HG02884 (cell line): ENCODE measurements around the gene INO80.
A peak's percentile ranks its signal among the peaks of the same experiment; 100 is the strongest.
"Not testable (repeated sequence)": the region's sequence is repeated elsewhere in the genome, so short reads cannot be mapped to it uniquely, and the experiment has no call there.

Experiments used
- ATAC-seq: cut with Tn5 transposase; IDR thresholded peaks from one replicate; pipeline ENCODE4 v1.9.1; 2021; ENCODE audit warnings: mild to moderate bottlenecking, moderate library complexity; ENCODE audit not compliant: unreplicated experiment

The INO80 gene

GRCh38 chr15:41116116-41116961, at the start of gene INO80:
Gene INO80, minus strand, starts transcription at chr15:41116280. Its CDS starts 19,970 bp downstream, at chr15:41096310.
- peak; percentile 63 for ATAC-seq

- no peak for ATAC-seq
Measured at GRCh38 chr15:41161736-41162135, 45.7 kb upstream of the INO80 start.

GRCh38 chr15:41161336-41161735, 45.3 kb upstream of the INO80 start:
- no peak for ATAC-seq

- ATAC-seq, result no peak
Measured at GRCh38 chr15:41160639-41161315, 44.7 kb upstream of the INO80 start.

GRCh38 chr15:41154412-41154811, 38.3 kb upstream of the INO80 start:
- ATAC-seq, result no peak

- ATAC-seq, result no peak
Measured at GRCh38 chr15:41153733-41154132, 37.7 kb upstream of the INO80 start.

- no peak for ATAC-seq
Measured at GRCh38 chr15:41151451-41152005, 35.4 kb upstream of the INO80 start.

GRCh38 chr15:41150279-41150678, 34.2 kb upstream of the INO80 start:
- no peak for ATAC-seq

- ATAC-seq, result no peak
Measured at GRCh38 chr15:41148065-41148464, 32.0 kb upstream of the INO80 start.

GRCh38 chr15:41139619-41140018, 23.5 kb upstream of the INO80 start:
- no peak for ATAC-seq

GRCh38 chr15:41139112-41139511, 23.0 kb upstream of the INO80 start:
- ATAC-seq, result not testable (repeated sequence)

GRCh38 chr15:41135580-41135979, 19.5 kb upstream of the INO80 start:
- not testable (repeated sequence) for ATAC-seq

- ATAC-seq, result no peak
Measured at GRCh38 chr15:41133454-41133853, 17.4 kb upstream of the INO80 start.

GRCh38 chr15:41132094-41132493, 16.0 kb upstream of the INO80 start:
- ATAC-seq, result not testable (repeated sequence)

GRCh38 chr15:41128174-41128902, 12.3 kb upstream of the INO80 start:
- ATAC-seq, result no peak

- ATAC-seq, result no peak
Measured at GRCh38 chr15:41125931-41126642, 10.0 kb upstream of the INO80 start.

- no peak for ATAC-seq
Measured at GRCh38 chr15:41125063-41125669, 9.1 kb upstream of the INO80 start.

- ATAC-seq, result no peak
Measured at GRCh38 chr15:41124058-41124457, 8.0 kb upstream of the INO80 start.

GRCh38 chr15:41122849-41123248, 6.8 kb upstream of the INO80 start:
- no peak for ATAC-seq

GRCh38 chr15:41121951-41122350, 5.9 kb upstream of the INO80 start:
- no peak for ATAC-seq
